HUES48 (cell line): Measurements from ENCODE around the gene RPS6KL1.

Source experiments
- H3K27ac ChIP-seq: one replicate; pipeline ENCODE4 v1.7.0; 2013; ENCODE audit warnings: low read depth, low read length, inconsistent platforms
- H3K27me3 ChIP-seq: 2 replicates; pipeline ENCODE4 v1.6.1; 2013; ENCODE audit warnings: mild to moderate bottlenecking, low read length; ENCODE audit not compliant: control insufficient read depth, insufficient read depth
- H3K36me3 ChIP-seq: 2 replicates; pipeline ENCODE4 v1.6.1; 2013; ENCODE audit warnings: low read length; ENCODE audit not compliant: control insufficient read depth, insufficient read depth
- H3K4me1 ChIP-seq: 2 replicates; pipeline ENCODE4 v1.6.1; 2013; ENCODE audit warnings: mild to moderate bottlenecking, low read length; ENCODE audit not compliant: control insufficient read depth, insufficient read depth
- H3K4me3 ChIP-seq: 2 replicates; pipeline ENCODE4 v1.5.1; 2013; ENCODE audit warnings: mild to moderate bottlenecking, low read depth, low read length
- H3K9ac ChIP-seq: 2 replicates; pipeline ENCODE4 v1.6.1; 2013; ENCODE audit warnings: mild to moderate bottlenecking, low read depth, low read length, moderate library complexity
- H3K9me3 ChIP-seq: 2 replicates; pipeline ENCODE4 v1.6.1; 2013; ENCODE audit warnings: low read length; ENCODE audit not compliant: control insufficient read depth, insufficient read depth

The RPS6KL1 gene

GRCh38 chr14:74875941-74876913 is 46.8 kb downstream of the RPS6KL1 start, which contains the start of gene PROX2:
TSS of gene PROX2 (minus strand) at chr14:74876145. CDS start at chr14:74863834, 12,311 bp downstream.
- Histone ChIP-seq H3K4me1 (peaks cover 12% of the 10 kb centered on the region), H3K9ac (no peak within 1 kb of the TSS), H3K4me3 (no peak within 1 kb of the TSS), H3K36me3 (no peaks in the 10 kb centered on the region), H3K27ac (no peak within 1 kb of the TSS), H3K27me3 (no peaks in the 10 kb centered on the region), H3K9me3 (no peaks in the 10 kb centered on the region)

- no peak overlapping the region for H3K9ac ChIP-seq
These were observed 47.9 kb downstream of the RPS6KL1 start for GRCh38 chr14:74875204-74875603.

GRCh38 chr14:74871819-74872218 is 51.2 kb downstream of the RPS6KL1 start:
- H3K9me3 ChIP-seq = no peaks in the 10 kb centered on the region
- no peak overlapping the region for H3K9ac ChIP-seq
- H3K4me1 ChIP-seq = peaks cover 6% of the 10 kb centered on the region
- no peaks in the 10 kb centered on the region for H3K36me3 ChIP-seq
- no peak overlapping the region for H3K27ac ChIP-seq
- H3K4me3 ChIP-seq = no peak overlapping the region
- H3K27me3 ChIP-seq = no peaks in the 10 kb centered on the region

More at GRCh38 chr14:74875204-74875603, 47.9 kb downstream of the RPS6KL1 start:
- Histone ChIP-seq H3K4me3 (no peak overlapping the region), H3K36me3 (no peaks in the 10 kb centered on the region), H3K4me1 (peaks cover 6% of the 10 kb centered on the region), H3K9me3 (no peaks in the 10 kb centered on the region), H3K27ac (no peak overlapping the region), H3K27me3 (no peaks in the 10 kb centered on the region)

- Histone ChIP-seq H3K9me3 (no peaks in the 10 kb centered on the region), H3K27ac (no peak overlapping the region), H3K4me3 (no peak overlapping the region), H3K27me3 (no peaks in the 10 kb centered on the region), H3K4me1 (no peaks in the 10 kb centered on the region), H3K9ac (no peak overlapping the region), H3K36me3 (no peaks in the 10 kb centered on the region)
These were observed 54.3 kb downstream of the RPS6KL1 start for GRCh38 chr14:74868739-74869138.

- no peaks in the 10 kb centered on the region for H3K9me3 ChIP-seq
- H3K27ac ChIP-seq = no peak overlapping the region
- H3K9ac ChIP-seq = no peak overlapping the region
- H3K4me3 ChIP-seq = no peak overlapping the region
- no peaks in the 10 kb centered on the region for H3K36me3 ChIP-seq
- no peaks in the 10 kb centered on the region for H3K4me1 ChIP-seq
- H3K27me3 ChIP-seq = no peaks in the 10 kb centered on the region
These were observed 55.4 kb downstream of the RPS6KL1 start for GRCh38 chr14:74867673-74868072.

- Histone ChIP-seq H3K4me3 (no peak overlapping the region), H3K27ac (no peak overlapping the region), H3K9ac (no peak overlapping the region), H3K9me3 (no peaks in the 10 kb centered on the region), H3K36me3 (no peaks in the 10 kb centered on the region), H3K27me3 (no peaks in the 10 kb centered on the region), H3K4me1 (no peaks in the 10 kb centered on the region)
These were observed 56.2 kb downstream of the RPS6KL1 start for GRCh38 chr14:74866708-74867389.

- Histone ChIP-seq H3K4me1 (no peaks in the 10 kb centered on the region), H3K9me3 (no peaks in the 10 kb centered on the region), H3K27ac (no peak overlapping the region), H3K27me3 (no peaks in the 10 kb centered on the region), H3K4me3 (no peak overlapping the region), H3K36me3 (no peaks in the 10 kb centered on the region), H3K9ac (no peak overlapping the region)
These were observed 57.9 kb downstream of the RPS6KL1 start for GRCh38 chr14:74865156-74865555.

GRCh38 chr14:74864198-74864597 is 58.9 kb downstream of the RPS6KL1 start:
- Histone ChIP-seq H3K9me3 (no peaks in the 10 kb centered on the region), H3K27ac (no peak overlapping the region), H3K36me3 (no peaks in the 10 kb centered on the region)

GRCh38 chr14:74863274-74863673 is 59.8 kb downstream of the RPS6KL1 start:
- no peaks in the 10 kb centered on the region for H3K9me3 ChIP-seq
- H3K27me3 ChIP-seq = no peaks in the 10 kb centered on the region
- no peak overlapping the region for H3K9ac ChIP-seq
- H3K27ac ChIP-seq = no peak overlapping the region
- no peak overlapping the region for H3K4me3 ChIP-seq
- H3K4me1 ChIP-seq = no peaks in the 10 kb centered on the region
- H3K36me3 ChIP-seq = no peaks in the 10 kb centered on the region

More at GRCh38 chr14:74864198-74864597, 58.9 kb downstream of the RPS6KL1 start:
- H3K4me1 ChIP-seq = no peaks in the 10 kb centered on the region
- no peaks in the 10 kb centered on the region for H3K27me3 ChIP-seq
- H3K9ac ChIP-seq = no peak overlapping the region
- H3K4me3 ChIP-seq = no peak overlapping the region

GRCh38 chr14:74861734-74862090 is 61.3 kb downstream of the RPS6KL1 start:
- no peak overlapping the region for H3K4me3 ChIP-seq
- no peak overlapping the region for H3K27ac ChIP-seq
- no peaks in the 10 kb centered on the region for H3K36me3 ChIP-seq
- no peak overlapping the region for H3K9ac ChIP-seq
- no peaks in the 10 kb centered on the region for H3K4me1 ChIP-seq
- H3K27me3 ChIP-seq = no peaks in the 10 kb centered on the region
- no peaks in the 10 kb centered on the region for H3K9me3 ChIP-seq
